Measurements from ENCODE around the gene STRN3.

DNA sequence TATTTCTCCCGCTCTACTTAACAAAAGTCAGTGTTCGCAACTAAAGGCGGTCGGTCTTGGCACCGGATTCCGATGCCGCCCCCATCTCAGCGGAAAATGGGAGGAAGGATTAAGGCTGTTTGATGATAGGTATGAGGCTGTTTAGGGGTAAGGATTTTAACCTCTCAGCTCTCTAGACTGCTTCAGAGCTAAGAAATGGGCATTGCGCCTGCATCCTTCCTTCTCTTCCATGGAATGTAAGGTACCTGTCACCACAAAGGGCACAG is 150.5 kb downstream of the STRN3 start:
- TF ChIP-seq CTCF (IDR thresholded peaks at IDR 0.05; ENCODE audit: low read length) (no peak), EZH2 (IDR thresholded peaks at IDR 0.05; ENCODE audit: borderline replicate concordance, low read length) (no peak)

All from OCI-LY1 (cell line).